Activated CD4-positive, alpha-beta T cell treated with anti-CD3 and anti-CD28 coated beads for 48 hours (primary cell): ENCODE data around the gene AGAP3.

Experiments used
- DNase-seq: peaks from one replicate; pipeline ENCODE4 v3.0.0-alpha.2; 2020

AGAP3 gene

GRCh38 chr7:151074817-151075661 is 11.2 kb upstream of the AGAP3 start:
- no peak for DNase-seq

- DNase-seq = no peak
Measured at GRCh38 chr7:151075662-151075971, 10.7 kb upstream of the AGAP3 start.

DNA sequence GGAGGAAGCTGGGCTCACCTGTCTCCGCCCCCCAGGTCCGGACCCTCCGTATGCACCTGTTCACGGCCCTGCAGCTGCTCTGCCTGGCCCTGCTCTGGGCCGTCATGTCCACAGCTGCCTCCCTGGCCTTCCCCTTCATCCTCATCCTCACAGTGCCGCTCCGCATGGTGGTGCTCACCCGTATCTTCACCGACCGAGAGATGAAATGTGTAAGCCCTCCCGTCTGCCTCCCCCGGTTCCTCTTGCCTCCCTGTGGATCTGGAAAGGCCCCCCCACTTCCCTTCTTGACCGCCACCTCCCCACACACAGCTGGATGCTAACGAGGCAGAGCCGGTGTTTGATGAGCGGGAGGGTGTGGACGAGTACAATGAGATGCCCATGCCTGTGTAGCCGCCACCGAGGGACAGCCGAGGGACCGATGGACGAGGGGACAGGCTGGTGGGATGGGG is 10.3 kb upstream of the AGAP3 start:
- DNase-seq = no peak

GRCh38 chr7:151076863-151077704 is 9.2 kb upstream of the AGAP3 start:
- peak; percentile 52 for DNase-seq

GRCh38 chr7:151077705-151078232 is 8.5 kb upstream of the AGAP3 start:
- no peak for DNase-seq

GRCh38 chr7:151078233-151079040 is 7.8 kb upstream of the AGAP3 start:
- DNase-seq = no peak

- no peak for DNase-seq
Measured at GRCh38 chr7:151079199-151079910, 6.9 kb upstream of the AGAP3 start.

DNA sequence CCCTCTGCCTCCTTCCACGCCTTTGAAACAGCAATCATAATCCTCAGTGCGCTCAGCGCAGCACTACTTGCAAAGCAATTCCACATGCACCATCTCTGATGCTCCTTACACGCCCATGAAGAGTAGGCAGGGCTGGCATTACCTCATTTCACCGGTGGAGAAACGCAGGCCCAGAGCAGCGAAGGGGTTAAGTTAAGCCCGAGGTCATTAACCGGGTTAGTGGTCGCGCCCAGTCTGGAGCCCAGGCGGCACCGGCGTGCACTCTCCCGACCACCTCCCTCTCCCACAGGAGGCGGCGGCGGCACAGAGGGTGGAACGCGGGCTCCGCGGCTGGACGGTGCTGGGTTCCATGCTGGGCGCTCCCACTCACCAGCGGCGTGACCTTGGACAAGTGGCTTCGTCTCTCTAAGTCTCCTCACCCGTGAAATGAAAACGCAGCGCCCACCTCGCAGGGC is 6.2 kb upstream of the AGAP3 start:
- DNase-seq = peak; percentile 40

- peak; percentile 92 for DNase-seq
Measured at GRCh38 chr7:151080522-151081169, 5.6 kb upstream of the AGAP3 start, which contains the start of gene FASTK. FASTK (minus strand) TSS chr7:151080809; CDS start chr7:151080766, 43 bp downstream.

GRCh38 chr7:151081170-151082101 is 4.8 kb upstream of the AGAP3 start:
- no peak for DNase-seq

DNA sequence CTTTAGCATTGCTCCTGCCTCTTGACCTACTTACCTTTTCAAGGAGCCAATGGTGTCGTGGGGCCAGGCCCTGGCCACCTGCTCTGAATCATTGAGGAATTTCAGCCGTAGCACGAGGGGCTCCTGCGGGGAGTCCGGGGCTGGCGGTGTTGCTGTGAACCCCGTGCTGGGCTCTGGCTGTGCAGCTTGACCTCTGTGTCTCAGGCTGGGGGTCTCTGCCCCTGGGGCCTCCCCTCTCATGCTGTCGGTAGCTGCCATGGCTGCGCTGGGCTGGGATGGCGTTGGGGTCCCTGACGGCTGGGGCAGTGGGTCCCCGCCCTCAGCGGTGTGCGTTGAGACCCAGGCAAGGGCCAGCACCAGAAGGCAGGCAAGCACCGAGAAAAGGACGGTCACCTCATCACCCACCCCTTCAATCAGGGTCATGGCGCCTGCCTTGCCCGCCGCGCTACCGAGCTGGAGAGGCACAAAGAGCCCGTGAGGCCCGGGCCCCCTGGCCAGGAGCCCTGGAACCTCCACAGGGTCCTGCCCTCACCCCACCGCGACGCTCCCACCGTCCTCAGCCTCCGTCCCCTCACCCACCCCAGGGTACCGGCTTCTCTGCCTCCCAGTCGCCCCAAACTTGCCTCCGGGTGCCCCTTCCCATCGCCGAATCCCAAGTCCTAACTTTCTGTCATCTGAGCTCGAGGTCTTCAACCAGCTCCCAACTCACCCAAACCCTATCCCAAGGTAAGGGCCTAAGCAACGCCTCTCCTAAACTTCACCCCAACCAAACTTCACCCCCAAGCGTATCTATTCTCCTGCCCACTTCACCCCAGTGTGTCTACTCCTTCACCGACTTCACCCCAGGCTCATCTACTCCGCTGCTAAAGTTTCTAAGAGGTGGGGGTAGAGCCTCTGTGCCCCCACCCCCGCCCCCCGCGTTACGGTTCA is 3.9 kb upstream of the AGAP3 start:
- DNase-seq = no peak

DNA sequence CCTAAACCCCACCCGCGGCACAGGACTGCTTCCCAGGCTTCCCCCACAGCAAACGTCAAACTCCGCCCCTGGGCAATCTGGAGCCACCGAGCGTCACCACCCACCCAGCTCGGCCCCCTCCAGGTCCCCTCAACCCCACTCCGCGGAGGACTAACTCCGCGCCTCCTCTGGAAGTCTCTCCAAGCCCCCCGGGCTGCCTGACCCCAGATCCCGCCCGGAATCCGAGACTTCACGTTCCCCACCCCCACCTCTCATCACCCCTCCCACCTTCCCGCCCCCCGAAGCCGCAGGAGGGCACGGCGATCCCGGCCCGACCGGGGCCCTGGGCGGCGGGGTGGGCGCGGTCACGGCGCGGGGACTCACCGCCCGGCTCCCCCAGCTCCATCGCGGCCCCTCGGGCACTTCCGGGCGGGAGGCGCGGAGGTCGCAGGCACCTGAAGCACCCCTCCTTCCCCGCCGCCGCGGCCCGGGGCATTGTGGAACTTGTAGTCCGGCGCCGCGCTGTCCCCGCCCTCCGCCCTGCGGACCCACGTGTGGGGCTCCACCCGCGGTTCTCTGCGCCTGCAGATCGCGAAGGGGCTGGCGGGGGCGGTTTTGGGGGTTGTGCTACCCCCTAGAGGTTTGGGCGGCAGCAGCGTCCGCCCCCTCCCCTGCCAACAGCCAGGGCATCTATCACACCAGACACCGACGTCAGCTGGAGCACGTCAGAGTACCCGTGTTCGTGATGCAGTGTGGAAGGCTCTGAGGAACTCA is 3.0 kb upstream of the AGAP3 start, which contains the start of gene TMUB1:
TSS of gene TMUB1 (minus strand) at position 423 of the 753 bp plus-strand sequence. CDS start 930 bp downstream, outside the sequence.
- DNase-seq = peak; percentile 88

- no peak for DNase-seq
Measured at GRCh38 chr7:151083824-151084160, 2.5 kb upstream of the AGAP3 start.

DNA sequence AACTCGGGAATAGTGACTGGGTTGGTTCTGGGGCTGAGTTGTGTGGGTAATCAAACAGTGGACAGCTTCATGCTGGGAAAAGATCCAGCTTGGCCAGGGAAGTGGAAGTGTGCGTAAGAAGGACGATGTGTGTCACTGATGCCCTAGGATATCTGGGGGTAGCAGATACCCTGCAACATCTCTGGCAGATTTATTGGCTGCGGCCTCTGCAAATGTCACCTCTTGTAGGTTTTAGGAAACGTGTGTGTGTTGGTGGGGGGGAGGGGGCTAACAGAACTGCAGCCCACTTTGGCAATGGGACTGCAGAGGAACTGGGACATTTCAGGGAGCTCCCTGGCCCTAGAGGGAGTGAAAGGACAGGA is 965 bp upstream of the AGAP3 start:
- no peak for DNase-seq

DNA sequence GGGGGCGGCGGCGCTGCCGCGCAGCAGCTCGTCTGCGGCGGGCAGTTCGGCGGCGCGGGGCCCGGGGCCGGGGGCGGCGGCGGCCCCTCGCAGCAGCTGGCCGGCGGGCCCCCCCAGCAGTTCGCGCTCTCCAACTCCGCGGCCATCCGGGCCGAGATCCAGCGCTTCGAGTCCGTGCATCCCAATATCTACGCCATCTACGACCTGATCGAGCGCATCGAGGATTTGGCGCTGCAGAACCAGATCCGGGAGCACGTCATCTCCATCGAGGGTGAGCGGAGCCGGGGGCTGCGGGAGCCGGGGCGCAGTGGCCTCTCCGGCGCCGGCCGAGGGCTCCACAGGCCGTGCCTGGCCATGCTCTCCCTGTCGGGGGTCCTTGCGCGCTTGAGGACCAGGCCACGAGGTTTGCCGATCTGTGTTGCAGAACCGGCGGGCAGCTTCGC is 548 bp downstream of the AGAP3 start:
- DNase-seq = peak; percentile 54

- peak; percentile 51 for DNase-seq
Measured at GRCh38 chr7:151087245-151088018, 1.2 kb downstream of the AGAP3 start.
